Loucy (cell line): ENCODE results near the gene TMEM248.
A peak's percentile ranks its signal among the peaks of the same experiment; 100 is the strongest.
"Not testable (repeated sequence)": the region's sequence is repeated elsewhere in the genome, so short reads cannot be mapped to it uniquely, and the experiment has no call there.

Experiments used
- H2AFZ ChIP-seq: fragments of 200-600 bp; sonication (generic); 2 replicates; pipeline ENCODE4 v1.6.0; 2016; ENCODE audit warnings: antibody characterized with exemption, mild to moderate bottlenecking, low read length, moderate library complexity
- H3F3A ChIP-seq: fragments of 200-600 bp; 2 replicates; pipeline ENCODE4 v1.6.0; 2016; ENCODE audit warnings: antibody characterized with exemption, low read depth, mild to moderate bottlenecking
- H3K27me3 ChIP-seq: fragments of 200-600 bp; sonication (generic); 2 replicates; pipeline ENCODE4 v1.6.1; 2014; ENCODE audit warnings: low read length, mild to moderate bottlenecking; ENCODE audit not compliant: insufficient read depth, poor library complexity, severe bottlenecking
- H3K36me3 ChIP-seq: fragments of 200-600 bp; sonication (generic); 2 replicates; pipeline ENCODE4 v1.6.1; 2016; ENCODE audit warnings: low read length; ENCODE audit not compliant: insufficient read depth
- H3K4me1 ChIP-seq: fragments of 200-600 bp; sonication (generic); 2 replicates; pipeline ENCODE4 v1.5.1; 2014; ENCODE audit warnings: low read length, mild to moderate bottlenecking; ENCODE audit not compliant: insufficient read depth, poor library complexity, severe bottlenecking
- H3K4me2 ChIP-seq: fragments of 200-600 bp; sonication (generic); 2 replicates; pipeline ENCODE4 v1.6.0; 2014; ENCODE audit warnings: antibody characterized with exemption, low read length, low read depth, mild to moderate bottlenecking; ENCODE audit not compliant: poor library complexity, severe bottlenecking
- H3K4me3 ChIP-seq: fragments of 200-600 bp; sonication (generic); 2 replicates; pipeline ENCODE4 v1.5.1; 2014; ENCODE audit warnings: low read length, mild to moderate bottlenecking, mixed read lengths; ENCODE audit not compliant: poor library complexity, severe bottlenecking
- H3K79me2 ChIP-seq: fragments of 200-600 bp; sonication (generic); 2 replicates; pipeline ENCODE4 v1.6.1; 2014; ENCODE audit warnings: low read length; ENCODE audit not compliant: insufficient read depth
- H3K9ac ChIP-seq: fragments of 200-600 bp; sonication (generic); 2 replicates; pipeline ENCODE4 v1.6.0; 2014; ENCODE audit warnings: mild to moderate bottlenecking, low read depth, low read length, moderate library complexity; ENCODE audit not compliant: poor library complexity, severe bottlenecking
- H3K9me2 ChIP-seq: fragments of 200-600 bp; sonication (generic); replicated peaks from 2 replicates; pipeline ENCODE4 v1.6.1; 2016; ENCODE audit warnings: low read depth, low read length, mixed read lengths
- H3K9me3 ChIP-seq: fragments of 200-600 bp; sonication (generic); 2 replicates; pipeline ENCODE4 v1.6.1; 2014; ENCODE audit warnings: mild to moderate bottlenecking, antibody characterized with exemption, low read length, low read depth; ENCODE audit not compliant: insufficient read depth
- H4K20me1 ChIP-seq: fragments of 200-600 bp; sonication (generic); 2 replicates; pipeline ENCODE4 v1.6.0; 2014; ENCODE audit warnings: antibody characterized with exemption, low read length, mild to moderate bottlenecking; ENCODE audit not compliant: insufficient read depth, poor library complexity, severe bottlenecking
- EZH2phosphoT487 ChIP-seq: fragments of 200-600 bp; IDR thresholded peaks from 2 replicates; pipeline ENCODE4 v1.6.1; 2018; ENCODE audit warnings: antibody characterized with exemption, mild to moderate bottlenecking, moderate library complexity, borderline replicate concordance
- TF ChIP-seq, protein P1 (sequence below): fragments of 200-600 bp; sonication (generic); conservative IDR thresholded peaks from 2 replicates; pipeline ENCODE4 v1.5.1; 2014; ENCODE audit warnings: mild to moderate bottlenecking, antibody characterized with exemption, low read length

The TMEM248 gene

DNA sequence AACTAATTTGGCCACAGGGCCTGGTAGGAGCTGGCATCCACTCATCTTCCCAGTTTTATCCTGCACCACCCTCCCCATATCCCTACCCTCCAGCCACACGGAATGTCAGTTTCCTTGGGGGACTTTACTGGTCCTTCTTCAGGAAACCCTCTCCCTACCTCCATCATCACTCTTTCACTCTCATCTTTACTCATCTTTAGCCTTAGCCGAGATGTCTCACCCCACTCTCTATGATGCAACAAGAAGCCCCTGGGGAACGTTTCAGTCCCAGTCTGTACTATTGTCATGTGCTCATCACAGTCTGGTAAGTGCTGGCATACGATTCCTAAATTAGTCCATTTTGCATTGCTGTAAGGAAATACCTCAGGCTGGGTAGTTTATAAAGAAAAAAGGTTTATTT is 34.9 kb upstream of the TMEM248 start:
- no peak for TF ChIP-seq EZH2phosphoT487
- TF ChIP-seq, protein P1, sequence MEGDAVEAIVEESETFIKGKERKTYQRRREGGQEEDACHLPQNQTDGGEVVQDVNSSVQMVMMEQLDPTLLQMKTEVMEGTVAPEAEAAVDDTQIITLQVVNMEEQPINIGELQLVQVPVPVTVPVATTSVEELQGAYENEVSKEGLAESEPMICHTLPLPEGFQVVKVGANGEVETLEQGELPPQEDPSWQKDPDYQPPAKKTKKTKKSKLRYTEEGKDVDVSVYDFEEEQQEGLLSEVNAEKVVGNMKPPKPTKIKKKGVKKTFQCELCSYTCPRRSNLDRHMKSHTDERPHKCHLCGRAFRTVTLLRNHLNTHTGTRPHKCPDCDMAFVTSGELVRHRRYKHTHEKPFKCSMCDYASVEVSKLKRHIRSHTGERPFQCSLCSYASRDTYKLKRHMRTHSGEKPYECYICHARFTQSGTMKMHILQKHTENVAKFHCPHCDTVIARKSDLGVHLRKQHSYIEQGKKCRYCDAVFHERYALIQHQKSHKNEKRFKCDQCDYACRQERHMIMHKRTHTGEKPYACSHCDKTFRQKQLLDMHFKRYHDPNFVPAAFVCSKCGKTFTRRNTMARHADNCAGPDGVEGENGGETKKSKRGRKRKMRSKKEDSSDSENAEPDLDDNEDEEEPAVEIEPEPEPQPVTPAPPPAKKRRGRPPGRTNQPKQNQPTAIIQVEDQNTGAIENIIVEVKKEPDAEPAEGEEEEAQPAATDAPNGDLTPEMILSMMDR, result no peak
- H3K27me3 ChIP-seq, result no peaks in the 10 kb centered on the region
- no peak overlapping the region for H2AFZ ChIP-seq
- no peaks in the 10 kb centered on the region for H4K20me1 ChIP-seq
- no peak overlapping the region for H3K4me2 ChIP-seq
- H3K4me1 ChIP-seq, result no peaks in the 10 kb centered on the region
- no peaks in the 10 kb centered on the region for H3F3A ChIP-seq
- H3K9ac ChIP-seq, result no peak overlapping the region
- no peaks in the 10 kb centered on the region for H3K9me2 ChIP-seq
- H3K4me3 ChIP-seq, result no peak overlapping the region
- H3K36me3 ChIP-seq, result no peaks in the 10 kb centered on the region
- no peaks in the 10 kb centered on the region for H3K79me2 ChIP-seq
- no peaks in the 10 kb centered on the region for H3K9me3 ChIP-seq

DNA sequence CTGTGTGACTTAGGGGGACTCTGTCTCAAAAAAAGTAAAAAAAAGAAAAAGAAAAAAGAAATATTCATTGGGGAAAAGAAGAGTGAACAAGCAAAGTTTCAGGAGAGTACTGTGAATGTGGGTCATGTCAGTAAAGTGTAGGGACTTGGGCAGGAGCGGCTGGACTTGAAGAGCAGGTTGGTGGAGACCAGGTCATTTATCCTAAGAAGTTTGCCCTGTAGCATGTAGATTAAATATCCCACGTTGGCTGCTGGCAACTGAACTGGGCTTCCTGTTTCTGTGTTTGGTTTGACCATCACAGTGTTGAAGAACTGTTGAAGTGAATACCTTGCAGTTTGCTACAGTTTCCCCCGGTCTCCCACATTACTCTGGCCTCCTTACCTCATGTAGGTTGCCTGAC is 32.8 kb upstream of the TMEM248 start:
- not testable (repeated sequence) for H3K4me2 ChIP-seq, H3K27me3 ChIP-seq, H3K9ac ChIP-seq, H2AFZ ChIP-seq, H3K36me3 ChIP-seq, H3F3A ChIP-seq, H3K9me3 ChIP-seq, H4K20me1 ChIP-seq, H3K4me1 ChIP-seq, H3K9me2 ChIP-seq, H3K4me3 ChIP-seq, H3K79me2 ChIP-seq

DNA sequence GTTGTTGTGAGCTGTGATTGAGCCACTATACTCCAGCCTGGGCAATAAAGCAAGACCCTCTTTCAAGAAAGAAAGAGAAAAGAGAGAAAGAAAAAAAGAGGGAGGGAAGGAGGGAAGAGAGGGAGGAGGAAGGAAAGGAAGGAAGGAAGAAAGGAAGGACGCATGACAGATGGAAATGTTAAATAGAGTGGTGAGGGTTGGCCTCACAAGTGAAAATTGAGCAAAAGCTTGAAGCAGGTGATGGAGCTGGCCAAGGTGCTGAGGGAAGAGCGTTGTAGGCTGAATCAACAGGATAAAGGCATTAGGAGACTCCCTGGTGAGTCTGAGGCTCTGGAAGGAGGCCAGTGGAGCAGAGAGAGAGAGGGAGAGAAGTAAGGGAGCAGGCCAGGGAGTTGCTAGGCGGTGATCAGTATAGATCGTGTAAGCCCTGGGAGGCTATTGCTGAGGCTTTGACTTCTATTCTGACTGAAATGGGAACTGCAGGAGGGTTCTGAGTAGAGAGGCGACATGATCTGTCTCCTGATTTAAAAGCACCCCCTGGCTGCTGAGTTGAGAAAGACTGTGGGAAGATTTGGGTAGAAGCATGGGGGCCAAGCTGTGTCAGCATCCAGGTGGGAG is 26.5 kb upstream of the TMEM248 start:
- Histone ChIP-seq H3K4me2 (no peak overlapping the region), H4K20me1 (no peaks in the 10 kb centered on the region), H3K36me3 (no peaks in the 10 kb centered on the region), H3K4me1 (no peaks in the 10 kb centered on the region), H3K9me3 (no peaks in the 10 kb centered on the region), H3K9me2 (no peaks in the 10 kb centered on the region), H3K4me3 (no peak overlapping the region), H3K27me3 (no peaks in the 10 kb centered on the region), H3F3A (no peaks in the 10 kb centered on the region), H3K9ac (no peak overlapping the region), H3K79me2 (no peaks in the 10 kb centered on the region), H2AFZ (no peak overlapping the region)
- TF ChIP-seq EZH2phosphoT487, result no peak
- TF ChIP-seq, protein P1, result peak; percentile 44; the same call in 1 of the 2 replicates

DNA sequence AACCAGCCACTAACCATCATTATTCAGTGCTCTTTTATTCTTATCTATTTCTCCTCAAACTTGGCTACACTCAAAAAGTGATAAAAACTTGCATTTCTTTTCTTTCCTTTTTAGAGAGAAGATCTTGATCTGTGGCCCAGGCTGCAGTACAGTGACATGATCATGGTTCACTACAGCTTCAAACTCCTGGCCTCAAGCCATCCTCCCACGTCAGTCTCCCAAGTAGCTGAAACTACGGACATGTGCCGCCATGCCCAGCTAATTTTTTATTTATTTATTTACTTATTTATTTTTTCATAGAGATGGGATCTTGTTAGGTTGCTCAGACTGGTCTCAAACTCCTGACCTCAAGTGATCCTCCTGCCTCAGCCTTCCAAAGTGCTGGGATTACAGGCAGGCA is 24.6 kb upstream of the TMEM248 start:
- Histone ChIP-seq H3K4me2 (no peak overlapping the region), H3K4me3 (no peak overlapping the region), H3K9ac (no peak overlapping the region), H3K9me2 (no peaks in the 10 kb centered on the region), H2AFZ (no peak overlapping the region), H3K4me1 (no peaks in the 10 kb centered on the region), H3K9me3 (no peaks in the 10 kb centered on the region), H3K79me2 (no peaks in the 10 kb centered on the region), H3K27me3 (no peaks in the 10 kb centered on the region), H3K36me3 (no peaks in the 10 kb centered on the region), H3F3A (no peaks in the 10 kb centered on the region), H4K20me1 (no peaks in the 10 kb centered on the region)
- TF ChIP-seq, protein P1, result no peak
- no peak for TF ChIP-seq EZH2phosphoT487
